ENCODE measurements around the gene ATP5F1E.

Gene ATP5F1E

DNA sequence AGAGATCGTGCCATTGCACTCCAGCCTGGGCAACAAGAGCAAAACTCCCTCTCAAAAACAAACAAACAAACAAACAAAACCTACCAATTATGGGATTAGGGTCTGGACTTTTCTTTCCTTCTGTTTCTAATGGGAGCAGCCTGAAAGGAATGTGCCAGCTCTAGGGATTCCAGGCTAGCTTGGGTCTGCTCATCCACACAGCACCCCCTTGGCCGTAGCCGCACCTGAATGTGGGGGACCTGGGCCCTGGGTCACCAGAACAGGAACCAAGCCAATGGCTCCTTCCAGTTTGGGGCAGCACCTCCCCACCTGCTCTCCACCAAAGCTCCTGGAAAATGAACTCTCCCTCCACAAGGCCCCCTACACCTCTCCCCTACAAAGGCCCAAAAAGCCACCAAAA is 31.8 kb downstream of the ATP5F1E start:
- TF ChIP-seq, protein P1, sequence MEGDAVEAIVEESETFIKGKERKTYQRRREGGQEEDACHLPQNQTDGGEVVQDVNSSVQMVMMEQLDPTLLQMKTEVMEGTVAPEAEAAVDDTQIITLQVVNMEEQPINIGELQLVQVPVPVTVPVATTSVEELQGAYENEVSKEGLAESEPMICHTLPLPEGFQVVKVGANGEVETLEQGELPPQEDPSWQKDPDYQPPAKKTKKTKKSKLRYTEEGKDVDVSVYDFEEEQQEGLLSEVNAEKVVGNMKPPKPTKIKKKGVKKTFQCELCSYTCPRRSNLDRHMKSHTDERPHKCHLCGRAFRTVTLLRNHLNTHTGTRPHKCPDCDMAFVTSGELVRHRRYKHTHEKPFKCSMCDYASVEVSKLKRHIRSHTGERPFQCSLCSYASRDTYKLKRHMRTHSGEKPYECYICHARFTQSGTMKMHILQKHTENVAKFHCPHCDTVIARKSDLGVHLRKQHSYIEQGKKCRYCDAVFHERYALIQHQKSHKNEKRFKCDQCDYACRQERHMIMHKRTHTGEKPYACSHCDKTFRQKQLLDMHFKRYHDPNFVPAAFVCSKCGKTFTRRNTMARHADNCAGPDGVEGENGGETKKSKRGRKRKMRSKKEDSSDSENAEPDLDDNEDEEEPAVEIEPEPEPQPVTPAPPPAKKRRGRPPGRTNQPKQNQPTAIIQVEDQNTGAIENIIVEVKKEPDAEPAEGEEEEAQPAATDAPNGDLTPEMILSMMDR (IDR thresholded peaks at IDR 0.05; ENCODE audit: low read depth, low read length): no peak
- H3K4me3 ChIP-seq (ENCODE audit: low read depth, low read length): no peak overlapping the region
- in situ Hi-C loops (cut with HindIII; ENCODE audit: low sequenced_read_pairs): no loop called here
- DNase-seq (ENCODE audit: low read depth, low spot score): no peak

DNA sequence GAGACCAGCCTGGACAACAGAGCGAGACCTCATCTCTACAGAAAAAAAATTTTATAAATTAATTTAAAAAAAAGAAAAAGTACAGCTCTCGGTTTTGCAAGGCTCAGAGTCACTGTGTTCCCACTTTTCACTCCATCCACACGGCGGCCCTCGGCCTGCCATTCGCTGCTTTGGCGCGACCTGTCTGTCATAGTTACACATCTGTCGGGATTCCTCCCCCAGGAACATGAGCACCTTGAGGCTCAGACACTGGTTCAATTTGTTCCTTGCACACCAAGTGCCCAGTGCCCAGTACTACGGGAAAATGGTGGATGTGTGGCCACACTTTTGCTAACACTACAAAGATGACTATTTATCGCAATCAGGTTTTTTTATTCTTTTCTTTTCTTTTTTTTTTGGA is 33.5 kb downstream of the ATP5F1E start:
- no peak overlapping the region for H3K4me3 ChIP-seq (ENCODE audit: low read depth, low read length)
- no peak for DNase-seq (ENCODE audit: low read depth, low spot score)
- in situ Hi-C loops (cut with HindIII; ENCODE audit: low sequenced_read_pairs): no loop called here
- TF ChIP-seq, protein P1 (IDR thresholded peaks at IDR 0.05; ENCODE audit: low read depth, low read length): no peak

DNA sequence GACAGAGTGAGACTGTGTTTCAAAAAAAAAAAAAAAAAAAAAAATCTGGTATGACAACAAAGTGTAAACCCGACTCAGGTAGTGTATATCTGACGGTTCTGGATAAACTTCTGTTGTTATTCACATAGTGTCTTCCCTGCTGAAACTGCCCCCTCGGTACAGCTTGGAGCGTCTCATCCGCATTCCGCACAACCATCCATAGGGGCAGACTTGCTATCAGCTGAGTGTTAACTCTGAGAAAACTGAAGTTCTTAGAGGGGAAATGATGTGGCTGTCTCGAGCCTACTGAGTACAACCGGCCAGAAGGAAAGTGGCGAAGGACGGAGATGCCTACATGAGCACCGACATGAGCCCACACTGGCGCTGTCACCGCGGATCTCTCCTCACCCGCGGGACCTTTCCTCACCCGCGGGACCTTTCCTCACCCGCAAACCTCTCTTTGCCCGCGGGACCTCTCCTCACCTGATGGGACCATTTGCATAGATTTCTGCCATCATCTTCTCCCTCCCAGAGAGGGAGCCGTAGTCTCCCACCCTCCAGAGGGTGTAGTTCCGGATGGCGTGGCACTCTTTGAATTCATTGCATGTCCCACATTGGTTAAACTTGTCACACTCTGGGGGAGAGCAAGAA is 34.9 kb downstream of the ATP5F1E start:
- in situ Hi-C loops (cut with HindIII; ENCODE audit: low sequenced_read_pairs): no loop called here

DNA sequence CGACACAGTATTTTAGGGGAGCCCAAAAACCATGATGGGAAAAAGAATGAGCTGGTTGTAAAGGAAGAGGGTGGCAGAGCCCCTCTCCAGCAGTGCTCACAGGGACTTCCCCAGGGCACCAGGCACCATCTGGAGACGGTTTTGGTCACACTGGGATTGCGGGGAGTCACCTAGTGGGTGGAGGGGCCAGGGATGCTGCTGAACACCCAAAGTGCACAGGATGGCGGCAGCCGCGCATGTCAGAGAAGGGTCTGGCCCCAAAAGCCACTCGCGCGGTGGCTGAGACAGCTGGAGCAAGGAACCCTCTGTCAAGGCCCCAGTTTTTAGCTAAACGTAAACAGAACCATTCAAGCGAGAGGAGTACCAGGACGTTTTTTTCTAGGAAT is 35.9 kb downstream of the ATP5F1E start:
- in situ Hi-C loops (cut with HindIII; ENCODE audit: low sequenced_read_pairs): no loop called here
- H3K4me3 ChIP-seq (ENCODE audit: low read depth, low read length): no peak overlapping the region
- no peak for DNase-seq (ENCODE audit: low read depth, low spot score)
- TF ChIP-seq, protein P1 (IDR thresholded peaks at IDR 0.05; ENCODE audit: low read depth, low read length): no peak

More for the DNA sequence above, 34.9 kb downstream of the ATP5F1E start:
- no peak for DNase-seq (ENCODE audit: low read depth, low spot score)
- no peak overlapping the region for H3K4me3 ChIP-seq (ENCODE audit: low read depth, low read length)
- TF ChIP-seq, protein P1 (IDR thresholded peaks at IDR 0.05; ENCODE audit: low read depth, low read length): no peak

DNA sequence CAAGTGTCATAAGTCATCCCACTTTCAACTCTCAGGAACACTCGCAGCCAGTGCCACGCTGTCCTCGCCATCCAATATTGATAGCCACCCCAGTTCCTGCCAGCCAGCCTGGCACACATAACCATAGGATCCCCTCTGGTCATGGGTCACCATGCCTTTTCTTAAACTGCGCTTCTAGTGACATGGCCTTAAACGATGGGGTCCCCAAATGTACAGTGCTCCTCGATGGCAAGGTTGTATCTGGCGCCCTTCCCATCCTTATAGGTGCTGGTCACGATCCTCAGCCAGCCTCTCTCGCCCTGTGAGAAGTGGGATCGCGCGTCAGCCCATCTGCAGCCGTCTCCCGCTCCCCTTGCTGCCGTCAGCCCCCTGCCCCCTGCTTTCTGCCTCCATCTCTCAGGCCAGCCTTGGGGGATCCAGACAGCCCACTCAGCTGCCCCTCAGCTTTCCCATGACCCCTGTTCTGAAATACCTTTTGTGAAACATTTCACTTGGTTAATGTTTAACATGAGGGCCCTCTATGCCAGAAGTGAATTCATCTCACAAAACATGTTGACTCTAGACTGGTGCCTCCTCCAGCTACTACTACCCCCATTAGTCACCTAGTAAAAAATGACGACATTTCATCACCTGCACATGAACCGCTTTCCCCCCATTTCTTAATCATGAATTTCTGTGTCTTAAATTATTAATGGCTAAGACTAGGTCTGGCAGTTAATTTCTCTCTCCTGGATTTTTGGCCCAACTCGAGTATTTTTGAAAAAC is 36.5 kb downstream of the ATP5F1E start:
- no peak for DNase-seq (ENCODE audit: low read depth, low spot score)
- in situ Hi-C loops (cut with HindIII; ENCODE audit: low sequenced_read_pairs): no loop called here
- TF ChIP-seq, protein P1 (IDR thresholded peaks at IDR 0.05; ENCODE audit: low read depth, low read length): no peak
- H3K4me3 ChIP-seq (ENCODE audit: low read depth, low read length): no peak overlapping the region

DNA sequence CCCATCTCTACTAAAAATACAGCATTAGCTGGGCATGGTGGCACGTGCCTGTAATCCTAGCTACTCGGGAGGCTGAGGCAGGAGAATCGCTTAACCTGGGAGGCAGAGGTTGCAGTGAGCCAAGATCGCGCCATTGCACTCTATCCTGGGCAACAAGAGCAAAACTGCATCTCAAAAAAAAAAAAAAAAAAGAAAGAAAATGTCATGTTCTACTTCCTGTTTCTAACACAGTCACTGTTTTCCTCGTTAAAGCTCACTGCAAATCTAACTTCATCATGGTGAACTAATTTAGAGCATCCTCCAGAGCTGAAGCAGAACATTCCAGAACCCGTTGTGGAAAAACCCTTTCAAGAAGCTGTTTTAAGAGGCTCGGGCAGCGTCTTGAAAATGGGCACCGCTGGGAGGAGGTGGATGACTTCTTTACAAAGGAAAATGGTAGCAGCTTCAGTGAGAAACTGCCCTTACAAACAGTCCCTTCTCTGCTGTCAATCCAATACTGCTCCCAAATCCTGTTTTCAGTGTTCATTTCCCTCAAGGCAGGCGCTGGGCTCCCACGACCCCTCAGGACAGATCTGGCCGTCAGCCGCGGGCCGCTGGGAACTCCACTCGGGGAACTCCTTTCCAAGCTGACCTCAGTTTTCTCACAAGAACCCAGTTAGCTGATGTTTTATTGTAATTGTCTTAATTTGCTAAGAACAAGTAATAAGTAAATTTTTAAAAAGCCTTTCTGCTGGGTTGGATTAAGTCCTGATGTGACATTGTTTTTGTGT is 37.6 kb downstream of the ATP5F1E start:
- no peak overlapping the region for H3K4me3 ChIP-seq (ENCODE audit: low read depth, low read length)
- DNase-seq (ENCODE audit: low read depth, low spot score): no peak
- in situ Hi-C loops (cut with HindIII; ENCODE audit: low sequenced_read_pairs): no loop called here
- TF ChIP-seq, protein P1 (IDR thresholded peaks at IDR 0.05; ENCODE audit: low read depth, low read length): no peak
